Measurements from ENCODE around the gene TBR1.

The TBR1 gene

DNA sequence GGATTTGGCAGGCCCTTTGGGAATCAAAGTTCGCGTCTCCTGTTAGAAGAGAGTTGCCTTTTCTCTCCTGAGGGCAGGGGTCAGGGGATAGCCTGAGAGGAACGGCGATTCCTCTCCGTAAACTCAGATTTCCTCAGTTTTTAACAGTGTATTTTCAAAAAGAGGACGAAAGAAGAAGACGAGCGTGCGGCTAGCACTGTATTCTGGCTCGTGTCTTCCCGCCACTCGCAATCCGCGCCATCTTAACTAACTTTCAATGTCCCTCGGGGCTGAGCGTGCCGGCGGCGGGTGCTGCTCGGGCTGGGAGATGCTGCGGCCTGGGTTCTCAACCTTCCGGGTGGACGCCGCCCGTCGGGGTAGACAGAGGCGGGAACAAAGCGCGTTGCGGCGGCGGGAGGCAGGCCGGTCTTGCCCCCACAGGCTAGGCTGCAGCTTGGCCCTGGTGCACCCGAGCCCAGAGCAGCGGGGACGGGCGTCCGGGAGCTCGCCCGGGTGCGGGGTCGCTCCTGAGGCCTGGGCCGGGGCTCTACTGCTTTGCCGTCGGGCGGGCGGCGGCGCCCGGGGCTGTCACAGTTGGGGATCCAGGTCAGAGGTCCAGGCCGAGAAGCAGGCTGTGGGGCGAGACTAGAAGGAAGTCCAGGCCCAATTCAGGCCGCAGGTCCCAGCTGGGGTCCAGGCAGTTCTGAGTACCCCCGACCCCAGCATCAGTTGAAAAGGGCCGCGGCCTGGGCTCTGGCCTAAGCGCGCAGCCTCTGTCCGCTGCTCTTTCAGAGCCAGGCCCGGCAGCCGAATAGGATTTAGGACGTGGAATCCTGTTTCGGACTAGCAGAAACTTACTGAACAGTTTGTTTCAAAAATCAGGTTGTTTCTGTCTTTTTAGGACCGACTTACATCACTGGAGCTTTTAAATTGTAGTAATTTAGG is 11.8 kb downstream of the TBR1 start:
- DNase-seq (ENCODE audit: extremely low read depth, low read depth), result no peak
- TF ChIP-seq, protein P1, sequence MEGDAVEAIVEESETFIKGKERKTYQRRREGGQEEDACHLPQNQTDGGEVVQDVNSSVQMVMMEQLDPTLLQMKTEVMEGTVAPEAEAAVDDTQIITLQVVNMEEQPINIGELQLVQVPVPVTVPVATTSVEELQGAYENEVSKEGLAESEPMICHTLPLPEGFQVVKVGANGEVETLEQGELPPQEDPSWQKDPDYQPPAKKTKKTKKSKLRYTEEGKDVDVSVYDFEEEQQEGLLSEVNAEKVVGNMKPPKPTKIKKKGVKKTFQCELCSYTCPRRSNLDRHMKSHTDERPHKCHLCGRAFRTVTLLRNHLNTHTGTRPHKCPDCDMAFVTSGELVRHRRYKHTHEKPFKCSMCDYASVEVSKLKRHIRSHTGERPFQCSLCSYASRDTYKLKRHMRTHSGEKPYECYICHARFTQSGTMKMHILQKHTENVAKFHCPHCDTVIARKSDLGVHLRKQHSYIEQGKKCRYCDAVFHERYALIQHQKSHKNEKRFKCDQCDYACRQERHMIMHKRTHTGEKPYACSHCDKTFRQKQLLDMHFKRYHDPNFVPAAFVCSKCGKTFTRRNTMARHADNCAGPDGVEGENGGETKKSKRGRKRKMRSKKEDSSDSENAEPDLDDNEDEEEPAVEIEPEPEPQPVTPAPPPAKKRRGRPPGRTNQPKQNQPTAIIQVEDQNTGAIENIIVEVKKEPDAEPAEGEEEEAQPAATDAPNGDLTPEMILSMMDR (IDR thresholded peaks at IDR 0.05; ENCODE audit: low read depth, low read length, missing control alignments), result no peak
- no peak overlapping the region for H3K4me3 ChIP-seq (replicated peaks; ENCODE audit: low read depth, low read length)

DNA sequence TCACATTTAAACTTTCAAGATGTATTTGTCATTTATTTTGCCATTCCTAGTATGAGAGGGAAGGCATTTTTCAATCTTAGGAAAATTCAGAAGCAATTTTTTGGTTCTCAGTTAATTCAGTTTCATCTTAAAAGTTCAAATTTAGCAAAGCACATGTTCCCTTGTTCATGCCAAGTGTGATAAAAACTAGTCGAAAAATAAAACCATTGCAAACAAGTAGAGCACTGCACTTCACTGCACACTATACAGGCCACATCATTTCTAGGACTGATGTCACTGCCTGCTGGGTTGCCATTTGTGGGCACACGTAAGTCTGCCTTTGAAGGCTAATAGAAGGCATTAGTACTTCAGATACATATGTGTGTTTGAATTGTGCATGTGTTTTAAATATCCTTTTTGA is 14.3 kb downstream of the TBR1 start:
- no peak overlapping the region for H3K4me3 ChIP-seq (replicated peaks; ENCODE audit: low read depth, low read length)
- DNase-seq (ENCODE audit: extremely low read depth, low read depth), result no peak
- TF ChIP-seq, protein P1 (IDR thresholded peaks at IDR 0.05; ENCODE audit: low read depth, low read length, missing control alignments), result no peak

DNA sequence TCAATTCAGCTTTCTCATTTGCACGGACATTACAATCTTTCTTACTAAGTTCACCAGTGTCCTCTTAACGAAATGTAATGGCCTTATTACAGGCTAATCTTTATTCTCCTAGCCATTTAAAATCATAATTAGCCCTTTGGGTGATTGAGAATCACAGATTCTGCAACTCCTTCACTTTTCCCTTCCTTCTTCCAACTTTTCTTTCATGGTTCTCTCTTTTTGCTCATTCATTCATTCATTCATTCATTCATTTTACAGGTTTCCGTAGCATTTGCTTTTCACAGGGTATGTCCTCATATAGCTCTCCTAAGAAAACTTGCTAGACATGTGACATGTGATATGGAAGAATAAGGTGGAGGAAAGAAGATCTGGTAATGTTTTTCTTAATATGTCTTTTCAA is 16.0 kb downstream of the TBR1 start:
- DNase-seq (ENCODE audit: extremely low read depth, low read depth), result no peak
- no peak overlapping the region for H3K4me3 ChIP-seq (replicated peaks; ENCODE audit: low read depth, low read length)
- TF ChIP-seq, protein P1 (IDR thresholded peaks at IDR 0.05; ENCODE audit: low read depth, low read length, missing control alignments), result no peak

DNA sequence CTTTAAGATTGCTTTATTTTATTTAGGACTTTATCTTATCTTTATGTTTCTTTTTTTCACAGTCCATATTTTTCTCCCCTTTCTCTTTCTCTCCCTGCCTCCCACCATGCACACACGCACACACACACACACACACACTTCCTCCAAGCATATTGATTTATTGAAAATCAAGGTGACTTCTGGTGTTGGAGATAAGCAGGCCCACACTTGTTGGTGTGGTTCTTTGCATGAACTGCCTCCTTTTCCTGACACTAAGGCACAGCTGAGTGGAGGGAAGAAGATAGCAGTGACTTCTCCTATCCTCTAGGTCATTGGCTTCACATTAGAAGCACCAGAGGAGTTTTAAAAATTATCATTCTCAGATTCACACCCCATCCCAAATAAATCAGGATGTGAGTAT is 18.0 kb downstream of the TBR1 start:
- H3K4me3 ChIP-seq (replicated peaks; ENCODE audit: low read depth, low read length), result no peak overlapping the region
- no peak for DNase-seq (ENCODE audit: extremely low read depth, low read depth)
- TF ChIP-seq, protein P1 (IDR thresholded peaks at IDR 0.05; ENCODE audit: low read depth, low read length, missing control alignments), result no peak

DNA sequence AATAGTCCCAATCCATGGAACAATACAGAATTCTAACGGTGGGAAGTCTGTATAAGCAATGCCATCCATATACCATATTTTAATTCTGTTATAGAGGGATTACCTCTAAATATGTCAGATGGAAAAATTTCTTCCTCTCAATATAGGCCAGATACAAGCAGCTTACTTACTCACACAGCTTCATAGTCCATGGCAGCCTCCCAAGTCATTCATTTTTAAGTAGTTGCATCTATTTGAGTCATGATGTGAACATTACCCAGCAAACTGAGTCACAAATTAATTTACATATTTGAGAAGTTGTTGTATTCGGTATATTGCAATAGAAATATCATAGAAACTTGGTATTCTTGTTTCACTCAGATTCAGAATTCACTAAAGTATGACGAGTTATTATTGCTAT is 20.3 kb downstream of the TBR1 start:
- TF ChIP-seq, protein P1 (IDR thresholded peaks at IDR 0.05; ENCODE audit: low read depth, low read length, missing control alignments), result no peak
- no peak overlapping the region for H3K4me3 ChIP-seq (replicated peaks; ENCODE audit: low read depth, low read length)
- DNase-seq (ENCODE audit: extremely low read depth, low read depth), result no peak

DNA sequence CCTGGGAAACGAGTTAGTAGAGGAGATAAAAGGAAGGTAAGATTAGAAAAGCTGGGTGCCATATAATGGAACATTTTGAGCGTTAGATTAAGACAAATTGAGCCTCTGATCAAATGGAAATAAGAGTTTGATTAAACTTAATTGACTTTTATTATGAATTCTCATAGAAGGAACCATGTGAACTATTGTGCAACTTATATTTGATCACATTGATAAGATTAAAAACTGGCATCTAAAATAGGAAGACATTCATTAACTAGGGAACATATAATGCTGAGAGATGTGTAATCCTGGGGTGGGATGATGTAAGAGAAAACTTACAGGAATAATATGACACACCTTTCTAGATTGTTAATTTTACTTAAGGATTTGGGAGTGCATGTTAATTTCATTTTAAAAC is 22.5 kb downstream of the TBR1 start:
- no peak for DNase-seq (ENCODE audit: extremely low read depth, low read depth)
- TF ChIP-seq, protein P1 (IDR thresholded peaks at IDR 0.05; ENCODE audit: low read depth, low read length, missing control alignments), result no peak
- H3K4me3 ChIP-seq (replicated peaks; ENCODE audit: low read depth, low read length), result no peak overlapping the region

Measured in HFF-Myc (cell line).